GM12864 (cell line): ENCODE data around the gene CDK11A.
A peak's percentile ranks its signal among the peaks of the same experiment; 100 is the strongest.
"Not testable (repeated sequence)": the region's sequence is repeated elsewhere in the genome, so short reads cannot be mapped to it uniquely, and the experiment has no call there.

ENCODE experiments used
- DNase-seq: peaks from one replicate; pipeline ENCODE4 v3.0.0-alpha.2; 2011; ENCODE audit warnings: low read depth
- H3K4me3 ChIP-seq: 2 replicates; pipeline ENCODE4 v1.5.1; 2011; ENCODE audit warnings: mild to moderate bottlenecking, low read depth, low read length, control low read depth
- TF ChIP-seq, protein P1 (sequence below): IDR thresholded peaks from 2 replicates; pipeline ENCODE4 v1.5.1; 2011; ENCODE audit warnings: low read depth, mild to moderate bottlenecking, moderate library complexity, low read length, control low read depth, inconsistent platforms; ENCODE audit errors: missing control alignments

CDK11A gene

DNA sequence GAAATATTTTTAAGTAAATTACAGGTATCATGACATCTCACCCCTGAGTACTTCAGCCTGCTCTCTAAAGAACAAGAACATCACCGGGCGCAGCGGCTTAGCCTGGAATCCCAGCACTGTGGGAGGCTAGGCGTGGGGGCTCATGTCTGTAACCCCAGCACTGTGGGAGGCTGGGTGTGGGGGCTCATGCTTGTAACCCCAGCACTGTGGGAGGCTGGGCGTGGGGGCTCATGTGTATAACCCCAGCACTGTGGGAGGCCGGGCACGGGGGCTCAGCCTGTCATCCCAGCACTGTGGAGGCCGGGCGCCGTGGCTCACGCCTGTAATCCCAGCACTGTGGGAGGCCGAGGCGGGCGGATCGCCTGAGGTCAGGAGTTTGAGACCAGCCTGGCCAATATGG, 57.6 kb downstream of the CDK11A start:
- TF ChIP-seq, protein P1, sequence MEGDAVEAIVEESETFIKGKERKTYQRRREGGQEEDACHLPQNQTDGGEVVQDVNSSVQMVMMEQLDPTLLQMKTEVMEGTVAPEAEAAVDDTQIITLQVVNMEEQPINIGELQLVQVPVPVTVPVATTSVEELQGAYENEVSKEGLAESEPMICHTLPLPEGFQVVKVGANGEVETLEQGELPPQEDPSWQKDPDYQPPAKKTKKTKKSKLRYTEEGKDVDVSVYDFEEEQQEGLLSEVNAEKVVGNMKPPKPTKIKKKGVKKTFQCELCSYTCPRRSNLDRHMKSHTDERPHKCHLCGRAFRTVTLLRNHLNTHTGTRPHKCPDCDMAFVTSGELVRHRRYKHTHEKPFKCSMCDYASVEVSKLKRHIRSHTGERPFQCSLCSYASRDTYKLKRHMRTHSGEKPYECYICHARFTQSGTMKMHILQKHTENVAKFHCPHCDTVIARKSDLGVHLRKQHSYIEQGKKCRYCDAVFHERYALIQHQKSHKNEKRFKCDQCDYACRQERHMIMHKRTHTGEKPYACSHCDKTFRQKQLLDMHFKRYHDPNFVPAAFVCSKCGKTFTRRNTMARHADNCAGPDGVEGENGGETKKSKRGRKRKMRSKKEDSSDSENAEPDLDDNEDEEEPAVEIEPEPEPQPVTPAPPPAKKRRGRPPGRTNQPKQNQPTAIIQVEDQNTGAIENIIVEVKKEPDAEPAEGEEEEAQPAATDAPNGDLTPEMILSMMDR = no peak
- DNase-seq = no peak
- H3K4me3 ChIP-seq = no peak overlapping the region

DNA sequence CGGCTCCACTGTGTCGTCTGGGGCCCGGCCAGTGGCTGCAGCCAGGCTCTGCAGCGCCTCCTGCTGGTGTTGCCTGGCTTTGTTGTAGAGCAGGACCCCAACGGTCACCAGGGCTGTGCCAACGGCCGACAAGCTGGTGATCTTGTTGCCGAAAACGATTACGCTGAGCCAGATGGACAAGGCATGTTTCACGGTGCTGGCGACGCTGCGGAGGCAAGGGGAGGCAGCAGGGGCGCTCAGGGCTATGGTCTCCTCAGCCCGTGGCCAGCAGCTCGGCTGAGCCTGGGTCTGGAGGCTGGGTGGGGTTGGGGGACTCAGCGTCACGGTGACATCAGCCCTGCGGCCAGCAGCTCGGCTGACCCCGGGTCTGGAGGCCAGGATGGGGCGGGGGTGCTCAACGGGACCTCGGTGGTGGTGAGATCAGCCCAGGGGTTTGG, 58.3 kb downstream of the CDK11A start:
- H3K4me3 ChIP-seq = no peak overlapping the region
- TF ChIP-seq, protein P1 = peak; percentile 60
- DNase-seq = no peak

DNA sequence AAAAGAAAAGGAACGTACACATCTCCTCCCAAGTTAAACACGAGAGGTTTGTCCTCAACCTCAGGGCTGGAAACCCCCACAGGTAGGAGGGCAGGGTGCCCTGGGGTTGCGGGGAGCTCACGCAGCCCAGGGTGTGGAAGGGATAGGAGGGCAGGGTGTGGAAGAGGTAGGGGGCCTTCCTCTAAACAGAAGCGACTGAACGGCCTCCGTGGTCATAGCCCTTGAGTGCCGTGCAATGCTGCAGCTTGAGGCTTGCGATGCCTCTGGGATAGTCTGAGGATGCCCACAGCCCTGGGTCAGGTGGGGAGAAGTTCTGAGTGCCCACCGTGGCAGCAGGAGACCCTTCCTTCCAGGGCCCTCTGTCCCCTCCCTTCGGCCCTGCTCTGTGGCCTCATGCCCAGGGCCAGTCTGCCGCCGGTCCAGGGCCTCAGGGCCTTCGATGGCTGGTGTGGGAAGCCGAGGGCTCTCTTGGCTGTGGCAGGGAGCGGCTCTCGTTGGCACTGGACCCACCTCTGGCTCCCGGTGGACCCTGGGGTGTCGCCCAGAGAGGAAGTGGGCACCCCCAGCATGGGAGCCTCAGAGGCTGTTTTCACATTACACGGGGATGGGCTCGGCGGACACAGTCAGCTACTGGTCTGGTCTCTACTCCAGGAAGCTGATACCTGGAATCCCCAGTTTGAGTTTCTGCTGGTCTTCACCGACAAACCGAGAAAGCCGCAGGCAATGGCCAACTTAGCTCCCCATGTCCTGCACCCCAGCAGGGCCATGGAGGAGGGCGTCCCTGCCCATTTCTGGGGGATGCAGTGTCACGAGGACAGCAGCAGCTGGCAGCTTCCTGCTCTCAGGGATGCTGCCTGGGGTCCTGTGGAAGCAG, 59.0 kb downstream of the CDK11A start:
- no peak for DNase-seq
- TF ChIP-seq, protein P1 = no peak
- no peak overlapping the region for H3K4me3 ChIP-seq

DNA sequence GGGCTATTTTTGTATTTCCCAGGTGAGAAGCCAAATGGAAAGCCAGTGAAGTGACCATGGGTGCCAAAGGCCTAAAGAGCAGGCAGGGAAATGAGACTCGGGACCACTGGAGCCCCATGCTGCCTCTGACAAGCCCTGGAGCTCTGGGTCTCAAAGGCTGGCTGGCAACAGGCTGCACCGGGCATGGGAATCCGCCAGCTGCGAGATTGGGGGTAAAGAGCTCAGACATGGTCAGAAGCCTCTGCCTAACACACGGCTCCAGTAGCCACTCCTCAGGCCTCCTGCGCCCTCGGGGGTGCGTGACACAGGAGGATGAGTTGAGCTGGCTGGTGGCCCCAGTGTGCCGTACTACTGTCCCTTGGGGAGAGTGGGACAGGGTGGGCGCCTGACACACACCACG, 59.8 kb downstream of the CDK11A start:
- H3K4me3 ChIP-seq, DNase-seq: not testable (repeated sequence)

DNA sequence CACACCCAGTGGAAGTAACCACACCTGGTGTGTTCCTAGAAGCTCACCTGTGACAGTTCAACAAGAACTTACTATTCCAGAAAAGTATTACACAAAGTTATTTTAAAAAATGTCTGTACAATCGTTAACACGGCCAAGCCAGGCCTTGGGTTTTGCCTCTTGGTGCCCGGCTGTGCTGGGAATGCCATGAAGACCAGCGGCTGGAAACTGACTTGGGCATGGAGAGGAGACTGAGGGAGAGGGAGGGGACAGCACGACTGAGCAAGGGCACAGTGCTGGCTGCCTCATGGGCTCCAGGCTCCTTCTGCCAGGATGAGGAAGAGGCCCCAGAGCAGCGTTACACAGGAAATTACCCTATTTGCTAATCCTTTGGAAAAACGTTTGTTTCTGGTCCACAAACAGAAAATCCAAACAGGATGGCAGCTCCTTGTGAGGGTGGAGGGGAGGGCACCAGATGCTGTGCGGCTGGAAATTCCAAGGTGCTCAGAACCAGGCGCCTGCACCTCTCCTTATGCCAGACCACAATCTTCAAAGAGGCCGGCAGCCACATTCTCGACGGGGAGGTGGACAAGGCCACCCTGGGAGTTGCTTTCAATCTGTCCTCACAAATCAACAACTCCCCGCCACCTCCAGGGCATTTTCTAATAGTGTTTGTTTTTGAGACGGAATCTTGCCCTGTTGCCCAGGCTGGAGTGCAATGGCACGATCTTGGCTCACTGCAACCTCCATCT, 61.2 kb downstream of the CDK11A start:
- not testable (repeated sequence) for DNase-seq, H3K4me3 ChIP-seq

DNA sequence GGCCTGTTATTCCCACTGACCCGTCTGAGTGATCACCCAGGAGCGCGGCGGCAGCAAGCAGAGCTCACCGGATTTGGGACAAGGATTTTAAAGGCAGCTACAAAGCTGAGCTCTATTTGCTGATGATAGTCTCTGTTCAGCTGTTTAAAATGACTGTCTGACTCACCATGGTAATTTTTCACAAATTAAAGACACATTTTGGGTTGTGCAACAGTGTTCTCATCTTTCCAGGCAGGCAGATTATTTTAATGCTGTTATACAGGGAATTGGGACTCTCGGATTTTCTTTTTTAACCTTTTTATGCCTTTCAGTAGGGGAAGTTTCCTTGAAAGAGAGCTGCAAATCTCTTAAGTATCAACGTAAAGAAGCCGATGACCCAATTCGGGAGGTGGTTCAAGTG, 61.8 kb downstream of the CDK11A start:
- DNase-seq = not testable (repeated sequence)

DNA sequence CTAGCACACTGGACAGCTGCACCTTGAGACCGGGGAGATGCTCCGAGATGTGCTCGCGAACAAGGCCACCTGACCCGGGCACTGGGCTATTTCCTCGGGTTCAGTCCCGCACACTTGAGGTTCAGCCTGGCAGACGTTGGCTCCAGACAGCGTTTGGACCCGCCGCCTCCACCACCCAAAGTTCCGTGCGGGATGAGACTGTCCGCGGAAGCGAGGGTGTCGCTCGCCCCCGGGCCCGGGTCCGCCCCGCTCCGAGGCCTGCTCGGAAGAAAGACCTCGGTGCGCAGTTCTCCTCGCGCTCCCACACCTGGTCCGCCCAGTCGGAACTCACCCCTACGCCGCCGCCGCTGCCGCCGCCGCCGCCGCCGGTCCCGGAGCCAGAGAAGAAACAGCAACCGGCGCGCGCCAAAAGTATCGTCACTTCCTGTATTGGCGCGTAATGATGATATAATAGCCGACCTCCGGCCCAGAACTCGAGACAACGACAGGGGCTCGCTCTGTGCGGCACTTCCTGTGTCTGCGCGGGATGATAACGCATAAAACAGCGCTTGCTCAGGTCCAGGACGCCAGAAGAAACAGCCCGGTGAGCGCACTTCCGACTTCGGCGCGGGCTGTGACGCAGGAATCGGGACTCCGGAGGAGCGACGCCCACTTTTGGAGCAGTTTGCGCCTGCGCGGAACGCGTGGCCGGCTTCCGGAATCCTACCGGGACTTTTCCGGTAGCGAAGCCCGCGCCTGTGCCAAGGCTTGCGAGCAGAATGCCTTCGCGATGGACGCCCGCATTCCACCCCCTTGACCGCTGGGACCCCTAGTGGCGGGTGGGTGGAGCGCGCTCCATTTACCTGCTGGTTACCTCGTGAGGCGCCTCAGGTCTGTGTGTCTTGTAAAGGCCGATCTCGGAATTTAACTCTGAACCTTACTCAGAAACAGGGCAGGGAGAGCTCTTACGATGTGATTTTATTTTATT, 65.3 kb downstream of the CDK11A start, which contains the start of gene CDK11B:
Gene CDK11B (minus strand): TSS at position 422 of the 967 bp plus-strand sequence. CDS start 1,519 bp downstream, outside the sequence.
- peak; percentile 93 for DNase-seq

More for the DNA sequence above, 61.8 kb downstream of the CDK11A start:
- not testable (repeated sequence) for H3K4me3 ChIP-seq

More for the DNA sequence above, 65.3 kb downstream of the CDK11A start, which contains the start of gene CDK11B:
- H3K4me3 ChIP-seq = peak within 1 kb of the TSS; percentile 51
